Activated naive CD4-positive, alpha-beta T cell treated with Interleukin-2 at 50 U/mL for 16 hours (primary cell): Measurements from ENCODE around the gene RAD51B.
"Not testable (repeated sequence)": the region's sequence is repeated elsewhere in the genome, so short reads cannot be mapped to it uniquely, and the experiment has no call there.

Experiments
- DNase-seq: peaks from one replicate; pipeline ENCODE4 v3.0.0-alpha.2; 2020

Gene RAD51B

GRCh38 chr14:67951529-67952135 lies 132.1 kb downstream of the RAD51B start:
- DNase-seq, result no peak

GRCh38 chr14:67952381-67952780 lies 132.8 kb downstream of the RAD51B start:
- no peak for DNase-seq

DNA sequence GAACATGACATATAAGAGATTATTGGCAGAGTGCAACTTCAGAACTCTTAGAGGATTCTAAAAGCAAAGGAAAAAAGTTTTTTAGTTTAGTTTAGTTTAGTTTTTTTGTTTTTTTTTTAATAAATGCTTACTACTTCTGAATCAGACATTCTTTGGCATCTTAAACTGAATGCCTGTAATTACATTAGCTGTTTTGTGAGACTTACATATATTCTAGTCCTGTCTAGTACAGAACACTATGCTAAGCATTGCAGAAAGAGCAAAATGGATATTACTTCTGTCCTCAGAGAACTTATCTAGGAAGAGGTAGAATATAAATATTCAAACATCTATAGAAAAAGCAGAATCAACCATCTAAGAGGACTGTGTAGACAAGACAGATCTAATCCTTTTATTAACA lies 133.2 kb downstream of the RAD51B start:
- no peak for DNase-seq

- DNase-seq, result no peak
Observed at GRCh38 chr14:67955261-67955660, 135.7 kb downstream of the RAD51B start.

GRCh38 chr14:67957946-67958345 lies 138.4 kb downstream of the RAD51B start:
- no peak for DNase-seq

DNA sequence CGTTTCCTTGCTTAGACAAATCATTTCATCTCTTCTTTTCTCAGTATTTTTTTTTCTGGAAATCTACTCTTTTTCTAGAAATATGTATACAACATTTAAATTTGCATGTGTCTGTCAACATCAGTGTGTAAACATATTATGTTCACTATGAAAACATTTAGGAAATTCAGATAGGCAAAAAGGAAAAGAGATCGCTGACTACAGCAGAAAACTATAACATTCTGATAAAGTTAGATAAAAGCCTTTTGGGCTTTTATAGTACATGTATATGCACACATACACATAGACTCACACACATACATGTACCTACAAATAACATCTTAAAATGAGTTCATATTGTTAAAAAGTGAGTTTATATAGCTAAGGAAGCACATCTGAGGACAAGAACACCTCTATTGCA lies 142.1 kb downstream of the RAD51B start:
- DNase-seq, result no peak

- DNase-seq, result no peak
Observed at GRCh38 chr14:67962215-67962644, 142.7 kb downstream of the RAD51B start.

DNA sequence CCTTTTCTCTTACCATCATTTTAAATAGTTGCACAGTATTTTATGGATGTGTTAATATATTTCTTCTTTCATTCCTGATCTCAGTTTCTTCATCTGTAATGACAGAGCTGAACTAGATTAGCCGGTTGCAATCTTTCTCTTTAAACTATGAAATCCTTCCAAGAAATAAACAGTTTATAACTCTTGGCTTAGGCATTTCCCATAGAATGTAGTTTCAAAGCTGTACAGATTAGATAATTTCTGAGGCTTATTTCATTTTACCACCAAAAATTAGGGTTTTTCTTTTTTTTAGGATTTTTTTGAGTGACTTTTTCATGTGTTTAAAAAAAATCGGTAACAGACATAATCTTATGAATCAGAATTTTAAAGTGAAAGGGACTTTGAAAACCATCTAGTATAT lies 144.0 kb downstream of the RAD51B start:
- DNase-seq, result no peak

DNA sequence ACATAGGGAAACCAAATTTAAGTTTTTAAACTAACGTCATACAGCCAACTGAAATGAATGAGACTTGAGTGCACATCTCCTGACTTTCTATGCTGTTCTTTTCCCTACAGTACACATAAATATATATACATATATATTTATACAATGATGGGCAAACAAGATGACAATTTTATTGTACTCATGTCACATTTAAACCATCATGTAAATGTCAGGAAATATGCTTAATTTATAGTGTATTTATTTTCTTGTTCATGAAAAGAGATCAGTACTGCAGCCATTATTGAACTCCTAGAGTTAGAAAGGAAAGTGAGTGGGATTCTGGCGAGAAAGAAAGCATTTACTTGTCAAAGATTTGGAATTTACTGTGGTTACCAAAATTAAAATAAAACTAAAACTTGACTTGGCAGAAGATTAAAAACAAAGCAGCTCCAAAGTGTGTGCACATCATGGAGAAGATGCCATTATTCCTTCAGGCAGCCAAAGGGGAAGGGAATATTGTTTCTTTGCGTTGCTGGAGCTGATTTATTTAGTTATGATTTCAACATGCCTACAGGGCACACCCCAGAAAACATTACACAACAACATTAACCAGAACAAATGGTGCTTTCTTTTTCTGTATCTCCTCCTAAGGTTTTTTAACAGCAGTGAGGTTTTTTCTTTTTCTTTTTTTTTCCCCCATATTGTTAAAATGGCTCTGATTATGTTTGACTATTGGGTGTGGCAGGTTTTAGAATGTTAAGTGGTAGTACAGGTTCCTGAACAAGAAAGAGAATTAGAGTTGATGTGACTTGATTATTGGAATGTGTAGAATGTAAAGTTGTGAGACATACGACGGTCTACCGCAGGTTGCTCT lies 144.6 kb downstream of the RAD51B start:
- DNase-seq, result no peak

GRCh38 chr14:67965696-67966095 lies 146.1 kb downstream of the RAD51B start:
- no peak for DNase-seq

- no peak for DNase-seq
Observed at GRCh38 chr14:67967206-67967605, 147.6 kb downstream of the RAD51B start.

GRCh38 chr14:67967970-67968369 lies 148.4 kb downstream of the RAD51B start:
- not testable (repeated sequence) for DNase-seq

- DNase-seq, result no peak
Observed at GRCh38 chr14:67970923-67971322, 151.3 kb downstream of the RAD51B start.

DNA sequence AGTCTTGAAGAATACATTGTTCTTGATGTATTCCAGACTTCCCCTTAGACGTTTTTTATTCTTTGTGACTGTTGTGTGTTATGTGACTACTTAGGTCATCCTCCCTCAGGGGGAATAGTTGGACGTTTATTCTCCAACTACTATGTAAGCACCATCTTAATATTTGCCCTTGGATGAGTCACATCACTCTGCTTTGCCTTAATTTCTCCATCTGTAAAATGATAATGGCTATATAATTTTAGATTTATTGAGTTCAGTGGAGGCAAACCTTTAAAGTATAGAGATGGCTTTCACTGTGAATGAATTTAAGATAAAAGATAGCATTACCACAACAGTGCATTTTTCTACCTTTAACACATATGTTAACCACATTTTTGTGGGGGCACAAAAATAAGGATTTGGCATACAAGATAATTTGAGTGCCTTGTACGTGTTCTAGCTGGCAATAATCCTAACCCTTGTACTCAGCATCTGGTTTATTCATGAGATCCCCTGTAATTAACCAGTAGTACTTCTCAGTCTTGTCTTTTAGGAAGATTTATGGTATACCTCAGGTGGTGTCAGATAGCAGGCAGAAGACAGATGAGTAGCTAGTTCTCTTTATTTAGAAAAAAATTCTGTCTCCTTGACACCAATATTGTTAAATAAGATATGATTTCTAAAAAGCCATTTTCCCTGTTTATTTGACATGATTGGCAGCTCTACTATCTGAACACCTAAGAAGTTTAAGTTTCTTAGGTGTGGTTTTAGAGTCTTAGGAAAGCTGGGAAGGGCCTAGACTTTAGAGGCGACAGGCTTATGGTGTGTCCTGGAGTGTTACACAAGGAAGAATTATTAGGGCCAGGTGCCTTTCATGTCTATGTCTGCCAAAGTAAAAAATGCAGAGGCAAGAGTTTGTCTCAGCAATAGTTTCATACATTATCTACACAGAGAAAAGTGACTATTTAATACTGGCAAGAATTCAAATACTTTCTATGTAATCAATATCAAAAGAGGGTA lies 152.3 kb downstream of the RAD51B start:
- no peak for DNase-seq

DNA sequence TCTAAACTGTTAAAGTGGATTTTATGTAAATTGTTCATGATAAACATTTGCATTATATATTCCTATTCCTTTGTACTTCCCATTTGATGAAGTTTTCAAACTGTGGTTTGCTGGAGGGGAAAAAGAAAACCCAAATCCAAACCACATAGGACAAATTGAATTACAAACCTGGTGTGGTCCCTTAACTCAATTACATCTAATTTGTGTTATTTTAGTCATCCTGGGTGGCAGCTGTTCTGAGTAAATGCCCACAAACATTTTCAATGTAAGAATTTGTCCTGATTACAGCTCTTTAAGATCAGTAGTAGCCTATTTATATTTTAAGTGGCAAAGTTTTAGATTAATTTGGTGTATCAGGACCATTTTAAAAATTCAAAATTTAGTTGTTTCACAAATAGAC lies 153.9 kb downstream of the RAD51B start:
- DNase-seq, result no peak

DNA sequence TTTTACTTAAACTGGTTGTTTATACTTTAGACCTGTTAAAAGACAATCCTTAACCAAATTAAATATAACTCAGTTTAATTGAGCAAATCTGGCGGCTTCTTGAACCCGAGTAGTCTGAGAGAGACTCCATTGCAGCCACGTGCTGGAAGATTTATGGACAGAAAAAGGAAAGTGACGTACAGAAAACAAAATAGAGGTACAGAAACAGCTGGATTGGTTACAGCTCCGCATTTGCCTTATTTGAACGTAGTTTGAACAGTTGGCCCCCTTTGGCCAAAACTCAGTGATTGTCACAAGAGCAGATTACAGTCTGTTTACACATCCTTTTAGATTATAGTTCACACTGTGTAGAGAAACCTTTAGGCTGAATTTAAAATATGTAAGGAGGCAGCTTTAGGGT lies 155.9 kb downstream of the RAD51B start:
- no peak for DNase-seq

DNA sequence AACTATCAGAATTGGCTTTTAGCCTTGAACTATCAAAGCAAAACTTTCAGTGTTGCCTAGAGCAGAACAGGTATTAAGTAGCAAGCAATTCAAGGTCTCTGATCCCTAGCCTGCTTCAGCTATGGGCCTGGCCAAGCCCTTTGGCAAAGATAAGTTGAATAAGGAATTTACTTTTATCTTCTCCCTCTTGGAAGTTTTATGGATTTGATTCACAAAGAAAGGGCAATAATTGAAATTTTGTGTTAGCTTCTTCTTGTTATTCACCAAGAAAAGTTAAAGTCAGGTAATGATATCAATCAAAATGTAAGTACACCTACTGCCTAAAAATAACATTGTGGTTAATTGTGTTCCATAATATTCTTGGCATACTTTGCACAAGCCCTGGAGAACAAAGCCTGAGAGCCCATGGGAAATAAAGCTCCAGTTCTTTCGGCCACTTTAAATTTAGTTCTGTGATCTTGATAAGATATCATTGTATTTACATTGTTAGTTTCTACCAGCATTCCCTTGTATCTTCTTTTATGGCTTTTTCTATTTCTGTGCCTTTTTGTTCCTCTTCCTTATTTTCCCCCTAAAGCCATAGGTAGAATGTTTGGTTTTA lies 158.0 kb downstream of the RAD51B start:
- no peak for DNase-seq

GRCh38 chr14:67978749-67979148 lies 159.2 kb downstream of the RAD51B start:
- no peak for DNase-seq

DNA sequence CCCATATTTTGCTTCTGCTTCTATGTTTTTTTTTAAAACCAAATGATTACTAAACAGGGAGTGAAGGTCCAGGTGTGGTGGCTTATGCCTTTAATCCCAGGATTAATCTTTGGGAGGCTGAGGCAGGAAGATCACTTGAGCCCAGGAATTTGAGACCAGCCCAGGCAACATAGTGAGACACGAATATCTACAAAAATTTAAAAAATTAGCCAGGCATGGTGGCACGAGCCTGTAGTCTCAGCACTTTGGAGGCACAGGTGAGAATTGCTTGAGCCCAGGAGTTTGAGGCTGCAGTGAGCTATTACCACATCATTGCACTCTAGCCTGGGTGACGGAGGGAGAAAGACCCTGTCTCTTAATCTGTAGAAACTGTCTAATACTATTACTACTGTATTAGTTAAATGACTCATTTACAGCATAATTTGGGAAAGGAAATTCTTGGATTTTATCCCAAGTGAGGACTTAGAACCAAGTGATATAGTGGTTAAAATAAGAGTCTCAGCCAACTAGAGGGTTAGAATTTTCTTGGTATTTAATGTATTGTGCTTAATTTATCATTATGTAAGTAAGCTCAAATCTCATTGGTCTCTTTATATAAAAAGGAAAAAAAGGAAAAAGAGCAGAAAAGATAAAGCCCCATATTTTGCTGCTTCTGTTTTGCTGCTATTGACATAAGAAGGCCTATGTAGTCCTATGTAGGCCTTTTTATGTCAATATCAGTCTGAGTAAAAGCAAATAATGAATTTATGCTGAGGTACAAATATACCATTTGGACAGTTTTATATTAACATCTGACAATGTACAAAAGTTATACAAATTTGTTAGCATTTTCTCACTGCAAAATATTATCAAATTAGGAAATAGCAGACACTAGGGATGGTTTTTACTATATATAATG lies 163.4 kb downstream of the RAD51B start:
- no peak for DNase-seq

DNA sequence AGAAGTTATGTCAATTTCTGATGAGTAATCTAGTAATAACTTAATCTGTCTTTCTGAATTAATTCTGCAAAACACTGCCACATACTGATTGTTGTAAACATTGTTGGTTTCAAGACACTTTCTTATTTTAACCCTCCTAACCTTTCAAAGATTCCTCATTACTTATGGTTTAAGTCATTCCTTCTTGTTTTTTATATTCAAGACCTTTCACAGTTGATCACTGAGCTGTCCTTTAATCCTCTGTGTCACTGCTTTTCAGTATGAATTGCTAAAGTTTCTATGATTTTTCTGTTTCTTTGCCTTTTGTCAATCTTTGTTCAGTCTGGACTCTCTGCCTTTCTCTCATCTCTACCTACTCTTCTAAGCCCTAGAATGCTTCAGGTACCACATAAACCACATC lies 164.7 kb downstream of the RAD51B start:
- DNase-seq, result no peak

GRCh38 chr14:67986131-67986841 lies 166.7 kb downstream of the RAD51B start:
- DNase-seq, result no peak
